Neural progenitor cell (in vitro differentiated cells): ENCODE measurements around the gene TOLLIP. TPM values are rescaled to one million over a fixed set of nuclear protein-coding genes. Genes with fewer than 3 reads are reported as not detected.
A peak's percentile ranks its signal among the peaks of the same experiment; 100 is the strongest.

Source experiments
- DNase-seq: peaks from one replicate; pipeline ENCODE4 v3.0.0-alpha.2; 2016; ENCODE audit warnings: low spot score
- H2AFZ ChIP-seq: fragments of 200-600 bp; sonication (generic); replicated peaks from 2 replicates; pipeline ENCODE4 v1.6.1; 2016; ENCODE audit warnings: antibody characterized with exemption
- H3F3A ChIP-seq: fragments of 200-600 bp; sonication (generic); 2 replicates; pipeline ENCODE4 v1.6.1; 2016; ENCODE audit warnings: antibody characterized with exemption, low read depth
- H3K27ac ChIP-seq: fragments of 200-600 bp; sonication (generic); 2 replicates; pipeline ENCODE4 v1.5.1; 2016; ENCODE audit warnings: mild to moderate bottlenecking
- H3K27me3 ChIP-seq: fragments of 200-600 bp; sonication (generic); 2 replicates; pipeline ENCODE4 v1.6.1; 2016; ENCODE audit warnings: mild to moderate bottlenecking, moderate library complexity
- H3K36me3 ChIP-seq: fragments of 200-600 bp; sonication (generic); 2 replicates; pipeline ENCODE4 v1.5.1; 2016
- H3K4me1 ChIP-seq: fragments of 200-600 bp; sonication (generic); 2 replicates; pipeline ENCODE4 v1.6.1; 2016; ENCODE audit warnings: mixed run types
- H3K4me2 ChIP-seq: fragments of 200-600 bp; sonication (generic); 2 replicates; pipeline ENCODE4 v1.6.1; 2016
- H3K4me3 ChIP-seq: fragments of 200-600 bp; sonication (generic); 2 replicates; pipeline ENCODE4 v1.5.1; 2016
- H3K79me2 ChIP-seq: fragments of 200-600 bp; sonication (generic); 2 replicates; pipeline ENCODE4 v1.6.1; 2016; ENCODE audit warnings: low read depth
- H3K9ac ChIP-seq: fragments of 200-600 bp; sonication (generic); 2 replicates; pipeline ENCODE4 v1.6.1; 2016
- H3K9me3 ChIP-seq: fragments of 200-600 bp; sonication (generic); 2 replicates; pipeline ENCODE4 v1.5.1; 2016; ENCODE audit warnings: low read depth
- H4K20me1 ChIP-seq: fragments of 200-600 bp; sonication (generic); 2 replicates; pipeline ENCODE4 v1.6.1; 2016; ENCODE audit warnings: low read depth
- H3K27ac Mint-ChIP-seq: 3 replicates; pipeline ENCODE4 v1.8.0; 2021; ENCODE audit warnings: mixed read lengths
- H3K27me3 Mint-ChIP-seq: 2 replicates; pipeline ENCODE4 v1.8.0; 2022; ENCODE audit warnings: low read depth, mild to moderate bottlenecking, inconsistent platforms, moderate library complexity, mixed read lengths; ENCODE audit not compliant: insufficient read depth
- H3K36me3 Mint-ChIP-seq: 3 replicates; pipeline ENCODE4 v1.8.0; 2021; ENCODE audit warnings: mixed read lengths
- H3K4me1 Mint-ChIP-seq: 3 replicates; pipeline ENCODE4 v1.8.0; 2021; ENCODE audit warnings: mixed read lengths
- H3K4me3 Mint-ChIP-seq: 3 replicates; pipeline ENCODE4 v1.8.0; 2021; ENCODE audit warnings: mild to moderate bottlenecking, moderate library complexity, mixed read lengths
- H3K9me3 Mint-ChIP-seq: 3 replicates; pipeline ENCODE4 v1.8.0; 2020; ENCODE audit warnings: mixed read lengths
- CTCF ChIP-seq: fragments of 200-600 bp; sonication (generic); IDR thresholded peaks from 2 replicates; pipeline ENCODE4 v1.5.1; 2017; ENCODE audit warnings: antibody characterized with exemption, mild to moderate bottlenecking
- EZH2 ChIP-seq: fragments of 200-600 bp; sonication (generic); IDR thresholded peaks from 2 replicates; pipeline ENCODE4 v1.6.1; 2017; ENCODE audit warnings: antibody characterized with exemption, mild to moderate bottlenecking, moderate library complexity
- EZH2phosphoT487 ChIP-seq: fragments of 200-600 bp; sonication (generic); IDR thresholded peaks from 2 replicates; pipeline ENCODE4 v1.6.1; 2017; ENCODE audit warnings: antibody characterized with exemption
- total RNA-seq: library from RNA; depleted of rRNA; stranded (reverse); fragments of >200 nt; gene quantifications from 2 replicates; pipeline ENCODE4 v1.2.3, GENCODE V29; 2015; ENCODE audit warnings: low replicate concordance

TOLLIP gene
- total RNA-seq, 1 donor from 2014 or later = 8.5 TPM

- Histone ChIP-seq H3K36me3 (no peaks in the 10 kb centered on the region), H3K4me3 (peak overlapping the region; percentile 70), H3K9ac (no peak overlapping the region), H3K79me2 (peaks cover 18% of the 10 kb centered on the region), H3K27me3 (peaks cover 2% of the 10 kb centered on the region), H3K4me2 (peak overlapping the region; percentile 95), H4K20me1 (peaks cover 12% of the 10 kb centered on the region), H2AFZ (no peak overlapping the region), H3K4me1 (peaks cover 1% of the 10 kb centered on the region), H3K9me3 (no peaks in the 10 kb centered on the region), H3K27ac (no peak overlapping the region), H3F3A (peaks cover 4% of the 10 kb centered on the region)
- no peak for TF ChIP-seq CTCF
- TF ChIP-seq EZH2phosphoT487 = no peak
- TF ChIP-seq EZH2 = no peak
- Mint-ChIP-seq H3K27ac (no peak overlapping the region), H3K9me3 (peaks cover 11% of the 10 kb centered on the region), H3K27me3 (peaks cover 6% of the 10 kb centered on the region), H3K4me3 (peak overlapping the region; percentile 84), H3K36me3 (peaks cover 5% of the 10 kb centered on the region), H3K4me1 (peaks cover 20% of the 10 kb centered on the region)
- DNase-seq = no peak
These were observed 1.3 kb downstream of the TOLLIP start for GRCh38 chr11:1307998-1308742.

DNA sequence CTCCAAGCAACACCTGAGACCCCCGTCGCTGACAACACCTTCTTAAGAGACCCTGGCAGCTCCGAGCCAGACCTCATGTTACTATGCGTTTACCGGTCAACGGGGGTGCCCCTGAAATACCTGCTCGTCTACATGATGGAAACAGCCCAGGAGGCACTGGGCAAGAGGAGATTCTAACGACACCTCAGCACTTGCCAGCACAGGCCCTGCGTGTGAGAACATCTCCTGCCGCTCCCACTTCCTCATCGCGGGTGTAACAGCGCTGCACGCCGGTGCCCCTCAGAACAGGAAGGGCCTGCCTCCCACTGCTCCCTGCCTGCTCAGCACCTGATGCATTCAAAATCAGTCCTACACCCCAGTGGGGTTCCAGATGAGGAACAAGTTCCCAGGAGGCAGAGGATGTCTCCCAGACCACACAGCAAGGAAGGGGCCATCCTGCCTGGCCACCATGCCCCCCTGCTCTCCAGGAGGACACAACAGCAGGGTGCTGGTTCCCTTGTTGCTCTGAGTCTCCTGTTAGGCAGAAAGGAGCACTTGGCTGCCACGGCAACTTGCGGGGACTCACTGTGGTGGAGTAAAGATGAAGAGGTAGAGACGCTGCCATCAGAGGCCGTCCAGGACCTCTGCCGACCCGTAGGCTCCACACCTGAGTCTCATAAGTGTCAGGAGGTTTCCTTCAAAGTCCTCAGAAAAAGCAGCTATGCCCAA lies 2.1 kb downstream of the TOLLIP start:
- TF ChIP-seq EZH2phosphoT487 (no peak), EZH2 (no peak), CTCF (no peak)
- peaks cover 9% of the 10 kb centered on the region for H3F3A ChIP-seq
- no peak for DNase-seq
- H2AFZ ChIP-seq = no peak overlapping the region
- H3K4me2 ChIP-seq = no peak overlapping the region
- H3K27me3 ChIP-seq = no peaks in the 10 kb centered on the region
- peaks cover 5% of the 10 kb centered on the region for H3K36me3 Mint-ChIP-seq
- H3K27ac ChIP-seq = no peak overlapping the region
- H3K4me1 Mint-ChIP-seq = peaks cover 28% of the 10 kb centered on the region
- peaks cover 21% of the 10 kb centered on the region for H4K20me1 ChIP-seq
- H3K79me2 ChIP-seq = peaks cover 26% of the 10 kb centered on the region
- H3K27me3 Mint-ChIP-seq = peaks cover 4% of the 10 kb centered on the region
- no peaks in the 10 kb centered on the region for H3K36me3 ChIP-seq
- H3K4me1 ChIP-seq = peaks cover 9% of the 10 kb centered on the region
- no peak overlapping the region for H3K9ac ChIP-seq
- H3K4me3 Mint-ChIP-seq = peak overlapping the region; percentile 84
- no peaks in the 10 kb centered on the region for H3K9me3 ChIP-seq
- peaks cover 5% of the 10 kb centered on the region for H3K9me3 Mint-ChIP-seq
- no peak overlapping the region for H3K4me3 ChIP-seq
- H3K27ac Mint-ChIP-seq = no peak overlapping the region

GRCh38 chr11:1306186-1307162 lies 3.0 kb downstream of the TOLLIP start:
- no peak overlapping the region for H3K9ac ChIP-seq
- no peaks in the 10 kb centered on the region for H3K36me3 ChIP-seq
- peaks cover 9% of the 10 kb centered on the region for H3F3A ChIP-seq
- H4K20me1 ChIP-seq = peaks cover 29% of the 10 kb centered on the region
- H3K27me3 ChIP-seq = no peaks in the 10 kb centered on the region
- no peak overlapping the region for H3K27ac ChIP-seq
- no peak overlapping the region for H3K4me2 ChIP-seq
- Mint-ChIP-seq H3K27me3 (peaks cover 3% of the 10 kb centered on the region), H3K27ac (no peak overlapping the region), H3K9me3 (peaks cover 3% of the 10 kb centered on the region), H3K36me3 (peaks cover 5% of the 10 kb centered on the region), H3K4me1 (peaks cover 30% of the 10 kb centered on the region), H3K4me3 (no peak overlapping the region)
- no peak overlapping the region for H3K4me3 ChIP-seq
- H3K79me2 ChIP-seq = peaks cover 35% of the 10 kb centered on the region
- DNase-seq = no peak
- no peak overlapping the region for H2AFZ ChIP-seq
- no peaks in the 10 kb centered on the region for H3K9me3 ChIP-seq
- no peak for TF ChIP-seq CTCF
- TF ChIP-seq EZH2 = no peak
- TF ChIP-seq EZH2phosphoT487 = no peak
- peaks cover 9% of the 10 kb centered on the region for H3K4me1 ChIP-seq
